Right lobe of liver (tissue), 6 donors: ENCODE data around the gene TRIM66. TPM values are rescaled to one million over a fixed set of nuclear protein-coding genes. Genes with fewer than 3 reads are reported as not detected.

Experiments used
- ATAC-seq, 4 donors: fragments of 200-7000 bp; cut with Tn5 transposase; one replicate each; pipeline ENCODE4 v1.9.1; 2020; ENCODE audit warnings: mild to moderate bottlenecking in 4 of 4, moderate library complexity in 4 of 4
- DNase-seq, 3 donors: peaks; one replicate each; pipeline ENCODE4 v3.0.0-alpha.2; 2020
- H3K27ac ChIP-seq, 3 donors: fragments of 200-600 bp; one replicate each; pipeline ENCODE4 v1.8.0; 2022
- H3K27me3 ChIP-seq, 2 donors: fragments of 200-600 bp; one replicate each; pipeline ENCODE4 v1.8.0; 2022
- H3K36me3 ChIP-seq, 4 donors: fragments of 200-600 bp; sonication (generic) in 1 of 4; one replicate each; pipeline versions ENCODE4 v1.5.1 to v1.8.0; 2017 to 2022; ENCODE audit warnings: control low read depth in 1 of 4
- H3K4me1 ChIP-seq, 4 donors: fragments of 200-600 bp; sonication (generic) in 1 of 4; one replicate each; pipeline versions ENCODE4 v1.5.1 to v1.8.0; 2017 to 2022; ENCODE audit warnings: control low read depth in 1 of 4
- H3K4me3 ChIP-seq, 3 donors: fragments of 200-600 bp; one replicate each; pipeline ENCODE4 v1.8.0; 2022
- H3K9me3 ChIP-seq, 4 donors: fragments of 200-600 bp; sonication (generic) in 1 of 4; one replicate each; pipeline versions ENCODE4 v1.5.1 to v1.8.0; 2017 to 2022; ENCODE audit warnings: control low read depth in 1 of 4
- POLR2A ChIP-seq: fragments of 450-650 bp; IDR thresholded peaks from one replicate; pipeline ENCODE4 v1.6.1; 2017; ENCODE audit warnings: antibody characterized with exemption, mild to moderate bottlenecking
- WGBS: methylation state at CpG from one replicate; pipeline ENCODE4 v1.1.6; 2018; ENCODE audit warnings: low coverage, low lambda C conversion rate; ENCODE audit not compliant: insufficient coverage; ENCODE audit errors: missing lambda C conversion rate; 5-methylcytosine and 5-hydroxymethylcytosine counted together
- intact Hi-C, 2 donors: fragments of 100-400 bp; cut with DNase I; formaldehyde crosslinking; loops; one replicate each; pipeline versions ENCODE4 v1.11.2 to v1.14.1; 2022
- total RNA-seq, 6 experiments: library from RNA; depleted of rRNA in 2 of 6; stranded (reverse); fragments of >200 nt in 2 of 6; fragmentation: NEBNext Ultra II Directional in 3 of 6; extraction: Animal tissue kit (Norgen Biotek cat#: 25700) in 3 of 6; gene quantifications; one replicate each; pipeline versions ENCODE4 v1.1.0 to v1.2.4, GENCODE V29; 2016 to 2023
- TF ChIP-seq, protein P1 (sequence below), 4 donors: fragments of 200-600 bp in 3 of 4; fragments of 450-650 bp in 1 of 4; IDR thresholded peaks; one replicate each; pipeline versions ENCODE4 v1.5.1 to v1.8.0; 2016 to 2022; ENCODE audit warnings: antibody characterized with exemption in 4 of 4, mild to moderate bottlenecking in 2 of 4
- donor health status: DM: no; HTN: yes; CAD: no.
- donor health status: DM: no; HTN: no; CAD: no.
- donor health status: DM: no; HTN: no; CAD: no.
- donor health status: DM: no; HTN: yes; CAD: no.
- donor health status: DM: no; HTN: yes; CAD: no.

Gene TRIM66
- total RNA-seq, 6 experiments from 2014 or later: 4.0 to 16.4 (median 6.9) TPM

DNA sequence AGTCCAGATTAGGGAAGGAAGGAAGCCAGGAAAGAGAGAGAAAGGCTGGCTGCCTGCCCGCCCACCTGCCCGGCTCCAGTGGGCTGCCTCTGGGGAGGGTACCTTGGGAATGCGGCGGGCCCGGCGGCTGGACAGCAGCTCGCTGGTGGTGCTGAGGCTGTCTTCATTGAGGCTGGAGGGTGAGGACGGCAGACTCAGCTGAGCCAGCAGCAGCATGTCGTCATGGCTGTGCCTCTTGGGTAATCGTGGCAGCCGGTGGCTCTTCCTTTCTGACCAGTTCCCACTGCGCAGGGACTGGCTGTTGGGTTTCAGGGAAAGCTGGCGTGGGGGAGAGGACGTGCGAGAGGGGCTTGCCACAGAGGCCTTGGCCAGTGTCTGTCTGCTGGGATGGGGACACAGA lies 33.0 kb upstream of the TRIM66 start:
- no CpG with 5 or more reads among the region's 15 CpGs for WGBS
- Histone ChIP-seq H3K4me1 (peaks cover 0 to 49% (median 24%) of the 10 kb centered on the region in 4 donors), H3K9me3 (no peaks in the 10 kb centered on the region), H3K27ac (peak overlapping the region in 1 of 3 donors; percentile 15), H3K36me3 (peaks cover 0 to 12% (median 0%) of the 10 kb centered on the region in 4 donors), H3K27me3 (no peaks in the 10 kb centered on the region), H3K4me3 (no peak overlapping the region)
- intact Hi-C loops: no loop called here
- ATAC-seq (no peak), DNase-seq (no peak)
- no peak for TF ChIP-seq POLR2A
- TF ChIP-seq, protein P1, sequence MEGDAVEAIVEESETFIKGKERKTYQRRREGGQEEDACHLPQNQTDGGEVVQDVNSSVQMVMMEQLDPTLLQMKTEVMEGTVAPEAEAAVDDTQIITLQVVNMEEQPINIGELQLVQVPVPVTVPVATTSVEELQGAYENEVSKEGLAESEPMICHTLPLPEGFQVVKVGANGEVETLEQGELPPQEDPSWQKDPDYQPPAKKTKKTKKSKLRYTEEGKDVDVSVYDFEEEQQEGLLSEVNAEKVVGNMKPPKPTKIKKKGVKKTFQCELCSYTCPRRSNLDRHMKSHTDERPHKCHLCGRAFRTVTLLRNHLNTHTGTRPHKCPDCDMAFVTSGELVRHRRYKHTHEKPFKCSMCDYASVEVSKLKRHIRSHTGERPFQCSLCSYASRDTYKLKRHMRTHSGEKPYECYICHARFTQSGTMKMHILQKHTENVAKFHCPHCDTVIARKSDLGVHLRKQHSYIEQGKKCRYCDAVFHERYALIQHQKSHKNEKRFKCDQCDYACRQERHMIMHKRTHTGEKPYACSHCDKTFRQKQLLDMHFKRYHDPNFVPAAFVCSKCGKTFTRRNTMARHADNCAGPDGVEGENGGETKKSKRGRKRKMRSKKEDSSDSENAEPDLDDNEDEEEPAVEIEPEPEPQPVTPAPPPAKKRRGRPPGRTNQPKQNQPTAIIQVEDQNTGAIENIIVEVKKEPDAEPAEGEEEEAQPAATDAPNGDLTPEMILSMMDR (IDR thresholded peaks at IDR 0.05): no peak

DNA sequence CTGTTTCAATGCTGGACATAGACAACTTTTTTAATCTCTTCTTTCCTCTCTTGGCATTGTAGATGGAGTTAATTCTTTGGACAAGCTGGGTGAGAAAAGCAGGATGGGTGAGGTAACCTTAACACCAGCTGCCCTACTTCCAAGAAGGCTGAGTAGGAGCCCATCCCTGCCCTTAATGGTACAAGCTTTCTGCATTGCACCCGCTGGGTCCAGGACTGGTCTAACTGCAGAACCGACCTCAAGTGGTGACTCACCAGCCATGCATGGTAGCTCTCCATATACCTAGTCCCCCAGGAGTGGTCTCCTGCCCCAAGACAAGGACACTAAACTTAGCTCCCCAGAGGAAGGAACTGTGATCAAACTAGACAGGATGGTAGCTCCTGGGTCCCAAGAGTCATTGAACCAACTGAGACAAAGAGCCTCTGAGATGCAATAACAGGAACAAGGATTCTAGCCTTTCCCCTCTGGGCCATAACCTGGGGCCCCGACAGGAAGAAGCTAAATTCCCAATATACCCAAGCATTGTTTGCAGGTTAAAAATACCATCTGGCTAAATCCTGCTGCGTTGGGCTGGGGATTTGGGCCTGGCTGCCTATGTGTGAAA lies 32.3 kb upstream of the TRIM66 start:
- no peak overlapping the region for H3K4me3 ChIP-seq
- H3K9me3 ChIP-seq: no peaks in the 10 kb centered on the region
- DNase-seq (no peak), ATAC-seq (no peak)
- 63% methylated on average over 4 of the region's 4 CpGs for WGBS
- H3K27ac ChIP-seq: peak overlapping the region in 1 of 3 donors; percentile 31
- intact Hi-C loops: no loop called here
- H3K4me1 ChIP-seq: peaks cover 0 to 43% (median 22%) of the 10 kb centered on the region in 4 donors
- peaks cover 0 to 12% (median 0%) of the 10 kb centered on the region in 4 donors for H3K36me3 ChIP-seq
- H3K27me3 ChIP-seq: no peaks in the 10 kb centered on the region
- no peak for TF ChIP-seq POLR2A
- TF ChIP-seq, protein P1 (IDR thresholded peaks at IDR 0.05): no peak

DNA sequence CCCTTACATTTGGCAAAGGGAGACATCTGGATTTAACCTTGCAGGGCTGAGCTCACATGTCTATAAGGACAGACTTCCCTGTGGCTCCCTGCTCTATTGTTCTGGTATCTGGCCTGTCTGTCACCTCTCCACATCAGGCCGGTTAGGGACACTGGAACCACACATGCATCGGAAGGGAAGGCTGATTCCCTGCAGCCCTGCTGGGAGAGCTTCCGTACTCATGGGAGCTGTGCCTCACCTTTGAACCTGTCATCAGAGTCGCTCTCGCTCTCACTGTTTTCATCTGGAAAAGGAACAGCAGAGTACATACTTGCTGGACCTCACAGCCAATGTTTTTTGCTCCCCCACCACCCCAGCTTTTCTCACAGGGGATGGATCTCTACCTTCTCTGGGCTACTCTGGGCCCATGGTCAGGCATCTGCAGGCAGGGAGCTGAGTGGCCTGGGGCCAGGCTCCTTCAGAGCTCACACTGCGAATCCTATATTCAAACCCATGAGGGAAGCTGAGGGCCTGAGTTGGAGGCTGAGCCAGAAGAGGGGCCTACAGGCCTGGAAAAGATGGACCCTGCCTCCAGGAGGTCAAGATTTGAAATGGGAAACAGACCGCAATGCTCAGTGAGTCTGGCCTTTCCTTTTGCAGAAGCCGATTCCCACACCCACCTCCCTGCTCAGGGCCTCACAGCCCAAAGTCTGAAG lies 31.4 kb upstream of the TRIM66 start:
- intact Hi-C loops: no loop called here
- WGBS: 40% methylated on average over 6 of the region's 8 CpGs
- Histone ChIP-seq H3K27ac (peak overlapping the region in 2 of 3 donors; percentile 30 to 31), H3K36me3 (peaks cover 0 to 12% (median 0%) of the 10 kb centered on the region in 4 donors), H3K4me3 (no peak overlapping the region), H3K27me3 (no peaks in the 10 kb centered on the region), H3K9me3 (no peaks in the 10 kb centered on the region), H3K4me1 (peaks cover 0 to 43% (median 22%) of the 10 kb centered on the region in 4 donors)
- TF ChIP-seq POLR2A: no peak
- TF ChIP-seq, protein P1 (IDR thresholded peaks at IDR 0.05): no peak
- no peak for DNase-seq
- peak in 3 of 4 donors; percentile 31 to 52 (median 49) for ATAC-seq

DNA sequence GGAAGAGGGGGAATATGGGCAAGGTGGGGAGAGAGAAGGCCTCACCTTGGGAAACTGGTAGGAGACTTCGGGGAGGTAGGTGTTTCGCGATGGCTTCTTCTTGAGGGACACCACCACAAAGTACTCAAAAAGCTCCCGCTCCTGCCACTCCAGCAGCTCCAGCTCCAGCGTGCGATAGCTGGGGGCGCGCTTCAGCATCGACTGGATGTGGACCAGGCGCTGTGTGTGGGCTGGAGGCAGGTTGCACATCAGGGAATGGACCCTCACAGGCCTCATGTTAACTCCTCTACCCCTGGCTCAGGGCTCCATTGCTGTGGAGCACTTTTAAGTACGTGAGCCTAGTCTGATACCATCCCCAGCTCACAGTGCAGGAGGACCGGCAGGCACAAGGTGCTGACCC lies 30.0 kb upstream of the TRIM66 start:
- DNase-seq (no peak), ATAC-seq (no peak)
- Histone ChIP-seq H3K27ac (no peak overlapping the region), H3K9me3 (no peaks in the 10 kb centered on the region), H3K27me3 (no peaks in the 10 kb centered on the region), H3K4me3 (no peak overlapping the region), H3K4me1 (peaks cover 0 to 35% (median 18%) of the 10 kb centered on the region in 4 donors), H3K36me3 (peaks cover 0 to 12% (median under 1%) of the 10 kb centered on the region in 4 donors)
- TF ChIP-seq POLR2A: no peak
- TF ChIP-seq, protein P1 (IDR thresholded peaks at IDR 0.05): no peak
- 80% methylated on average over 1 of the region's 12 CpGs for WGBS
- intact Hi-C loops: no loop called here
